ENCODE data around the gene AKIRIN2.
A peak's percentile ranks its signal among the peaks of the same experiment; 100 is the strongest.

AKIRIN2 gene

GRCh38 chr6:87738744-87739143 is 36.7 kb upstream of the AKIRIN2 start:
- TF ChIP-seq CTCF (IDR thresholded peaks at IDR 0.05; ENCODE audit: extremely low read depth, insufficient read depth, missing control alignments) = no peak
- DNase-seq (ENCODE audit: low spot score) = no peak
- in situ Hi-C loops (cut with MboI; ENCODE audit: low pct_unique_long_range_greater_than_20kb, low sequenced_read_pairs, unreplicated experiment) = no loop called here

GRCh38 chr6:87738000-87738399 is 36.0 kb upstream of the AKIRIN2 start:
- in situ Hi-C loops (cut with MboI; ENCODE audit: low pct_unique_long_range_greater_than_20kb, low sequenced_read_pairs, unreplicated experiment) = no loop called here
- TF ChIP-seq CTCF (IDR thresholded peaks at IDR 0.05; ENCODE audit: extremely low read depth, insufficient read depth, missing control alignments) = no peak
- DNase-seq (ENCODE audit: low spot score) = peak; percentile 41

GRCh38 chr6:87736809-87737540 is 34.9 kb upstream of the AKIRIN2 start:
- in situ Hi-C loops (cut with MboI; ENCODE audit: low pct_unique_long_range_greater_than_20kb, low sequenced_read_pairs, unreplicated experiment) = no loop called here
- DNase-seq (ENCODE audit: low spot score) = peak; percentile 42
- TF ChIP-seq CTCF (IDR thresholded peaks at IDR 0.05; ENCODE audit: extremely low read depth, insufficient read depth, missing control alignments) = no peak

GRCh38 chr6:87731818-87732661 is 30.0 kb upstream of the AKIRIN2 start:
- TF ChIP-seq CTCF (IDR thresholded peaks at IDR 0.05; ENCODE audit: extremely low read depth, insufficient read depth, missing control alignments) = no peak
- in situ Hi-C loops (cut with MboI; ENCODE audit: low pct_unique_long_range_greater_than_20kb, low sequenced_read_pairs, unreplicated experiment) = no loop called here
- DNase-seq (ENCODE audit: low spot score) = peak; percentile 52

GRCh38 chr6:87731080-87731479 is 29.0 kb upstream of the AKIRIN2 start:
- in situ Hi-C loops (cut with MboI; ENCODE audit: low pct_unique_long_range_greater_than_20kb, low sequenced_read_pairs, unreplicated experiment) = no loop called here
- no peak for TF ChIP-seq CTCF (IDR thresholded peaks at IDR 0.05; ENCODE audit: extremely low read depth, insufficient read depth, missing control alignments)

GRCh38 chr6:87729965-87730719 is 28.1 kb upstream of the AKIRIN2 start:
- in situ Hi-C loops (cut with MboI; ENCODE audit: low pct_unique_long_range_greater_than_20kb, low sequenced_read_pairs, unreplicated experiment) = no loop called here
- no peak for TF ChIP-seq CTCF (IDR thresholded peaks at IDR 0.05; ENCODE audit: extremely low read depth, insufficient read depth, missing control alignments)
- no peak for DNase-seq (ENCODE audit: low spot score)

More at GRCh38 chr6:87731080-87731479, 29.0 kb upstream of the AKIRIN2 start:
- DNase-seq (ENCODE audit: low spot score) = no peak
